Placental epithelial cell (primary cell): ENCODE measurements around the gene MMP17. TPM values are rescaled to one million over a fixed set of nuclear protein-coding genes. Genes with fewer than 3 reads are reported as not detected.

Source experiments
- small RNA-seq: library from RNA; depleted of rRNA; stranded (forward); fragments of <200 nt; gene quantifications from one replicate; pipeline ENCODE3, GENCODE V24; 2012
- total RNA-seq: library from RNA; depleted of rRNA; stranded (reverse); fragments of >200 nt; gene quantifications from 2 replicates; pipeline ENCODE4 v1.2.3, GENCODE V29; 2012

Gene MMP17
- 1.2 and 2.0 TPM in 2 replicates for total RNA-seq

DNA sequence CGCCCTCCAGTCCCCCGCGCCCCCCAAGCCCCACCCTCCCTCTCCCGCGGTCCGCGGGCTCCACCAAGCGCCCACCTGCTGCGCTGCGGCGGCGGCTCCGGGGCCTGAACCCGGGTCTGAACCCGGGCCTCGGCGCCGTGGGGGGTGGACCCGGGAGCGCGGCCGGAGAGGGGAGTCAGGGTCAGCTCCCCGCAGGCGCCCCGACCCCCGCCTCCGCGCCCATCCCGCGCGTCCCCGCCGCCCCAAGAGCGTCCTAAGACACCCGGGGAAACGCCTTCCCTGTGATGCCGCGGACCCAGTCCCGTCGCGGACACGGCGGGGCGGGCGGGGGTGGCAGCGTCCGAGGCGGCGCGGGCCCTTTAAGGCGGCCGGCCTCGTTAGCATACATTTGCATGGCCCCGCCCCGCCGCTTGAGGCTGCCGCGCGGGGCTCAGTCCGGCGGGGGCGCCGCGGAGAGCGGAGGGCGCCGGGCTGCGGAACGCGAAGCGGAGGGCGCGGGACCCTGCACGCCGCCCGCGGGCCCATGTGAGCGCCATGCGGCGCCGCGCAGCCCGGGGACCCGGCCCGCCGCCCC, at the start of gene MMP17:
TSS of gene MMP17 (plus strand) at position 433 of the 574 bp plus-strand sequence. CDS start at position 535, 102 bp downstream.

GRCh38 chr12:131894313-131894860, 66.2 kb downstream of the MMP17 start, which contains the start of gene ULK1:
Gene ULK1 (plus strand): TSS chr12:131894622. CDS start chr12:131895002, 380 bp downstream.

Small RNA genes within 50 kb of the gene (small RNA-seq; reads per million reads assigned to genes)
- gene RNA5SP378 (not detected), gene RNU6-1017P (not detected)

Other genes starting within 250 kb of the MMP17 start
- gene SFSWAP, start 117.3 kb upstream of the MMP17 start, total RNA-seq: 27.5 and 29.2 TPM in 2 replicates
- gene ULK1, start 66.2 kb downstream of the MMP17 start, total RNA-seq: 26.2 and 51.8 TPM in 2 replicates
- gene PUS1, start 100.9 kb downstream of the MMP17 start, total RNA-seq: 5.5 and 5.7 TPM in 2 replicates
- 13.0 and 14.9 TPM in 2 replicates for gene EP400, start 121.5 kb downstream of the MMP17 start, total RNA-seq